ENCODE results near the gene U2AF1L4. TPM values are rescaled to one million over a fixed set of nuclear protein-coding genes. Genes with fewer than 3 reads are reported as not detected.

The U2AF1L4 gene
- total and polyA plus RNA-seq, 2 donors (not counting 3 experiments of a cell fraction or from before 2014, with no cell fraction given), result 5.6 to 13.5 TPM

- DNase-seq (ENCODE audit: low read depth, low spot score), result no peak
- Histone ChIP-seq H3K4me3 (replicated peaks in 1 of 3; ENCODE audit: insufficient read depth in 1 of 3, low read depth in 1 of 3, low read length in 3 of 3) (no peak overlapping the region), H3K4me1 (ENCODE audit: control insufficient read depth, extremely low read depth, insufficient read depth, low read length) (peaks cover 11% of the 10 kb centered on the region), H3K27ac (ENCODE audit: insufficient read depth, low read depth, low read length) (no peak overlapping the region), H3K9me3 (replicated peaks; ENCODE audit: control insufficient read depth, insufficient read depth, low read length) (no peaks in the 10 kb centered on the region), H3K4me2 (ENCODE audit: insufficient read depth, low read length) (no peak overlapping the region), H3K9ac (replicated peaks; ENCODE audit: extremely low read depth, insufficient read depth, low read length) (no peak overlapping the region), H2AFZ (ENCODE audit: low read depth, low read length) (no peak overlapping the region), H3K27me3 (ENCODE audit: control insufficient read depth in 2 of 2, insufficient read depth in 2 of 2, low read length in 2 of 2) (no peaks in the 10 kb centered on the region), H3K36me3 (ENCODE audit: control insufficient read depth in 2 of 2, extremely low read depth in 1 of 2, insufficient read depth in 2 of 2, low read length in 2 of 2) (peaks cover 17 to 52% of the 10 kb centered on the region in 2 experiments), H4K20me1 (replicated peaks; ENCODE audit: control insufficient read depth, extremely low read depth, insufficient read depth, low read length) (no peaks in the 10 kb centered on the region), H3K79me2 (ENCODE audit: control insufficient read depth, insufficient read depth, low read length) (peaks cover 30% of the 10 kb centered on the region), H3K9me1 (replicated peaks; ENCODE audit: control insufficient read depth, extremely low read depth, insufficient read depth, low read length) (no peaks in the 10 kb centered on the region)
- BruUV-seq (replicated peaks), result no TSS peak
- CTCF ChIA-PET, result no interaction called here
- intact Hi-C loops (cut with micrococcal nuclease) (no loop called here), dilution Hi-C loops (cut with MboI; ENCODE audit: extremely low pct_ligation_motif_present, low sequenced_read_pairs) (no loop called here)
- no peak for FAIRE-seq
- TF ChIP-seq JUN (IDR thresholded peaks at IDR 0.05; ENCODE audit: borderline replicate concordance, insufficient read depth, insufficient read length, low read depth) (no peak), MYC (IDR thresholded peaks at IDR 0.05; ENCODE audit: low read depth, low read length) (no peak), FOS (IDR thresholded peaks at IDR 0.05; ENCODE audit: borderline replicate concordance, insufficient read depth, low read length) (no peak), EZH2 (IDR thresholded peaks at IDR 0.05; ENCODE audit: borderline replicate concordance, low read depth, low read length, severe bottlenecking) (no peak), POLR2AphosphoS5 (IDR thresholded peaks at IDR 0.05; ENCODE audit: insufficient read depth, low read depth, low read length) (no peak), GATA2 (IDR thresholded peaks at IDR 0.05; ENCODE audit: insufficient read depth, insufficient read length, low read depth, low read length) (no peak), MAX (IDR thresholded peaks at IDR 0.05; ENCODE audit: insufficient read depth, insufficient read length) (no peak), POLR2A (IDR thresholded peaks at IDR 0.05; ENCODE audit: low read depth, low read length) (no peak), CTCF (IDR thresholded peaks at IDR 0.05; ENCODE audit: extremely low read depth in 1 of 2, insufficient read depth in 1 of 2, low read depth in 1 of 2, low read length in 2 of 2) (no peak)
- POLR2A ChIA-PET, result no interaction called here
Measured at GRCh38 chr19:35721374-35721773, 23.8 kb downstream of the U2AF1L4 start.
